ENCODE results near the gene ARHGAP27. TPM values are rescaled to one million over a fixed set of nuclear protein-coding genes. Genes with fewer than 3 reads are reported as not detected.

The ARHGAP27 gene
- total RNA-seq, 4 donors from 2014 or later = 31.5 to 38.6 (median 33.1) TPM

- Histone ChIP-seq H3K27ac (no peak overlapping the region), H3K9me3 (no peaks in the 10 kb centered on the region), H3K27me3 (no peaks in the 10 kb centered on the region), H3K4me1 (peaks cover 19 to 25% of the 10 kb centered on the region in 2 donors), H3K36me3 (peaks cover 13 to 27% of the 10 kb centered on the region in 2 donors), H3K4me3 (replicated peaks in 1 of 3) (no peak overlapping the region)
- WGBS, 2 donors = 85 to 86% methylated on average over 5 of the region's 5 CpGs
- TF ChIP-seq POLR2A (IDR thresholded peaks at IDR 0.05) (no peak), CTCF (IDR thresholded peaks at IDR 0.05) (no peak)
- DNase-seq = no peak
- intact Hi-C loops (cut with DNase I) = no loop called here
Measured at GRCh38 chr17:45435481-45435880, 2.8 kb upstream of the ARHGAP27 start.

GRCh38 chr17:45433159-45433535 is 477 bp upstream of the ARHGAP27 start:
- H3K4me1 ChIP-seq = peaks cover 25 to 44% of the 10 kb centered on the region in 2 donors
- peak overlapping the region in 1 of 3 donors; percentile 56 for H3K4me3 ChIP-seq (replicated peaks in 1 of 3)
- no peaks in the 10 kb centered on the region for H3K9me3 ChIP-seq
- TF ChIP-seq POLR2A (IDR thresholded peaks at IDR 0.05) (no peak), CTCF (IDR thresholded peaks at IDR 0.05) (no peak)
- intact Hi-C loops (cut with DNase I) = no loop called here
- no peaks in the 10 kb centered on the region for H3K27me3 ChIP-seq
- peak overlapping the region; percentile 26 to 56 (median 31) for H3K27ac ChIP-seq
- DNase-seq = no peak
- H3K36me3 ChIP-seq = peaks cover 7 to 19% of the 10 kb centered on the region in 2 donors
- WGBS, 2 donors = 89 to 93% methylated on average over 2 to 3 of the region's 4 CpGs

- 1 to 2% methylated on average over 14 to 17 of the region's 64 CpGs for WGBS, 2 donors
- Histone ChIP-seq H3K27ac (peak overlapping the region; percentile 31 to 56 (median 39)), H3K36me3 (peaks cover 0 to 8% of the 10 kb centered on the region in 2 donors), H3K4me1 (peaks cover 26 to 48% of the 10 kb centered on the region in 2 donors), H3K27me3 (no peaks in the 10 kb centered on the region), H3K9me3 (no peaks in the 10 kb centered on the region), H3K4me3 (replicated peaks in 1 of 3) (peak overlapping the region; percentile 44 to 56 (median 47))
- intact Hi-C loops (cut with DNase I) = no loop called here
- TF ChIP-seq POLR2A (IDR thresholded peaks at IDR 0.05) (peak in 1 of 2 donors; percentile 71), CTCF (IDR thresholded peaks at IDR 0.05) (no peak)
- DNase-seq = peak; percentile 92 to 94
Measured at GRCh38 chr17:45431531-45432404, 902 bp downstream of the ARHGAP27 start.

- TF ChIP-seq POLR2A (IDR thresholded peaks at IDR 0.05) = peak in 1 of 2 donors; percentile 38
- TF ChIP-seq CTCF (IDR thresholded peaks at IDR 0.05) = no peak
- peak; percentile 83 to 84 for DNase-seq
- peaks cover 0 to under 1% of the 10 kb centered on the region in 2 donors for H3K36me3 ChIP-seq
- no peaks in the 10 kb centered on the region for H3K9me3 ChIP-seq
- 15 to 31% methylated on average over 11 to 12 of the region's 47 CpGs for WGBS, 2 donors
- peak overlapping the region; percentile 1 to 56 (median 14) for H3K4me3 ChIP-seq (replicated peaks in 1 of 3)
- H3K4me1 ChIP-seq = peaks cover 26 to 51% of the 10 kb centered on the region in 2 donors
- intact Hi-C loops (cut with DNase I) = no loop called here
- H3K27ac ChIP-seq = peak overlapping the region in 1 of 3 donors; percentile 56
- no peaks in the 10 kb centered on the region for H3K27me3 ChIP-seq
Measured at GRCh38 chr17:45430738-45431530, 1.7 kb downstream of the ARHGAP27 start.
